DND-41 (cell line): ENCODE results near the gene TCF12.

ENCODE experiments used
- ATAC-seq: fragments of 200-7000 bp; cut with Tn5 transposase; 3 replicates; pipeline ENCODE4 v1.9.1; 2021; ENCODE audit warnings: low read depth; ENCODE audit not compliant: insufficient read depth
- DNase-seq: peaks from one replicate; pipeline ENCODE4 v3.0.0-alpha.2; 2020
- H2AFZ ChIP-seq: 2 replicates; pipeline ENCODE4 v1.6.0; 2012; ENCODE audit warnings: low read depth, low read length
- H3K27ac ChIP-seq: 2 replicates; pipeline ENCODE4 v1.5.1; 2012; ENCODE audit warnings: low read length, inconsistent platforms
- H3K27me3 ChIP-seq: fragments of 200-600 bp; sonication (generic); 2 replicates; pipeline ENCODE4 v1.6.0; 2012; ENCODE audit warnings: low read length, mild to moderate bottlenecking, inconsistent platforms; ENCODE audit not compliant: insufficient read depth, poor library complexity
- H3K36me3 ChIP-seq: 2 replicates; pipeline ENCODE4 v1.5.1; 2012; ENCODE audit warnings: low read length, inconsistent platforms; ENCODE audit not compliant: insufficient read depth
- H3K4me1 ChIP-seq: 2 replicates; pipeline ENCODE4 v1.5.1; 2012; ENCODE audit warnings: mild to moderate bottlenecking, low read length; ENCODE audit not compliant: insufficient read depth
- H3K4me2 ChIP-seq: 2 replicates; pipeline ENCODE4 v1.6.0; 2012; ENCODE audit warnings: mild to moderate bottlenecking, moderate library complexity, low read length, inconsistent platforms; ENCODE audit not compliant: insufficient read depth
- H3K4me3 ChIP-seq, 2 experiments: fragments of 200-600 bp in 1 of 2; shearing (Covaris generic) in 1 of 2; 2 replicates each; pipeline ENCODE4 v1.5.1; 2012 to 2016; ENCODE audit warnings: inconsistent platforms in 2 of 2, low read length in 2 of 2, mild to moderate bottlenecking in 2 of 2, low read depth in 1 of 2, moderate library complexity in 1 of 2
- H3K79me2 ChIP-seq: 2 replicates; pipeline ENCODE4 v1.6.0; 2012; ENCODE audit warnings: low read length, inconsistent platforms; ENCODE audit not compliant: insufficient read depth
- H3K9ac ChIP-seq: 2 replicates; pipeline ENCODE4 v1.6.0; 2012; ENCODE audit warnings: low read depth, mild to moderate bottlenecking, inconsistent platforms, low read length, moderate library complexity
- H3K9me3 ChIP-seq: 2 replicates; pipeline ENCODE4 v1.5.1; 2012; ENCODE audit warnings: low read length, moderate library complexity, mild to moderate bottlenecking, inconsistent platforms; ENCODE audit not compliant: insufficient read depth, severe bottlenecking
- H4K20me1 ChIP-seq: 2 replicates; pipeline ENCODE4 v1.6.0; 2012; ENCODE audit warnings: low read length; ENCODE audit not compliant: insufficient read depth
- EZH2 ChIP-seq: IDR thresholded peaks from 3 replicates; pipeline ENCODE4 v1.6.1; 2012; ENCODE audit warnings: borderline replicate concordance, low read depth, mild to moderate bottlenecking, moderate library complexity, low read length, inconsistent platforms; ENCODE audit not compliant: severe bottlenecking
- TF ChIP-seq, protein P1 (sequence below): IDR thresholded peaks from 2 replicates; pipeline ENCODE4 v1.5.1; 2012; ENCODE audit warnings: borderline replicate concordance, low read length, moderate library complexity, mild to moderate bottlenecking; ENCODE audit not compliant: poor library complexity, severe bottlenecking; ENCODE audit errors: extremely low read depth

The TCF12 gene

DNA sequence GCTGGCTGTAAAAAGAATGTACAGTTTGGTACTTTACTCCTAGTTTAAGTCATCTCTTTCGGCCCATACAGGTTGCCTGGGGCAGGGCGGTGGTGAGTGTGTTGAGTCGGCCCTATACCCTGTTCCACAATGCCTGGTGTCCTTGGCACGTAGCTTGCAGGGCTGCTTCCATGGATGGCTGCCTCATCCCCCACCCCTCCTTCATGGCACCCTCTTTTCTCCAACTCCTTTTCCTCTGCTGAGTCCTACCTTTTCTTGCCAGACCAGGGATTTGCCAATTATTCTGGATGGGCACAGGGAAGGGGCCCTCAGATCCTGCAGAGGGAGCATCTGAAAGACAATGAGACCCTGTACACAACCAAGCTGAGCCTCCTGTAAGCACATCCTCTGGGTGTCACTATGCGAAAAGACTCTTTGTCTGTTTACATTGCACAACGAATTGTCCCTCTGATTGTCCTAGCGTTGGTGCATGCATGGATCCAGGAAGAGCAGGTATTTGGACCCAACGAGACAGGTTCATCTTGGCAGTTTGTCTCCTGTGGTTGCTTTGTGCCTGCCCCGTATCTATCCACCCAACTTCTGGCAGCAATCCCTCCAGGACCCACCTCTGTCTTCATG is 384.3 kb downstream of the TCF12 start:
- H4K20me1 ChIP-seq = no peaks in the 10 kb centered on the region
- H2AFZ ChIP-seq = no peak overlapping the region
- TF ChIP-seq, protein P1, sequence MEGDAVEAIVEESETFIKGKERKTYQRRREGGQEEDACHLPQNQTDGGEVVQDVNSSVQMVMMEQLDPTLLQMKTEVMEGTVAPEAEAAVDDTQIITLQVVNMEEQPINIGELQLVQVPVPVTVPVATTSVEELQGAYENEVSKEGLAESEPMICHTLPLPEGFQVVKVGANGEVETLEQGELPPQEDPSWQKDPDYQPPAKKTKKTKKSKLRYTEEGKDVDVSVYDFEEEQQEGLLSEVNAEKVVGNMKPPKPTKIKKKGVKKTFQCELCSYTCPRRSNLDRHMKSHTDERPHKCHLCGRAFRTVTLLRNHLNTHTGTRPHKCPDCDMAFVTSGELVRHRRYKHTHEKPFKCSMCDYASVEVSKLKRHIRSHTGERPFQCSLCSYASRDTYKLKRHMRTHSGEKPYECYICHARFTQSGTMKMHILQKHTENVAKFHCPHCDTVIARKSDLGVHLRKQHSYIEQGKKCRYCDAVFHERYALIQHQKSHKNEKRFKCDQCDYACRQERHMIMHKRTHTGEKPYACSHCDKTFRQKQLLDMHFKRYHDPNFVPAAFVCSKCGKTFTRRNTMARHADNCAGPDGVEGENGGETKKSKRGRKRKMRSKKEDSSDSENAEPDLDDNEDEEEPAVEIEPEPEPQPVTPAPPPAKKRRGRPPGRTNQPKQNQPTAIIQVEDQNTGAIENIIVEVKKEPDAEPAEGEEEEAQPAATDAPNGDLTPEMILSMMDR = no peak
- TF ChIP-seq EZH2 = no peak
- no peak for ATAC-seq
- H3K79me2 ChIP-seq = no peaks in the 10 kb centered on the region
- no peak overlapping the region for H3K4me2 ChIP-seq
- H3K9ac ChIP-seq = no peak overlapping the region
- DNase-seq = no peak
- H3K36me3 ChIP-seq = no peaks in the 10 kb centered on the region
- no peak overlapping the region for H3K27ac ChIP-seq
- H3K4me1 ChIP-seq = peaks cover 13% of the 10 kb centered on the region
- H3K27me3 ChIP-seq = no peaks in the 10 kb centered on the region
- no peak overlapping the region for H3K4me3 ChIP-seq
- no peaks in the 10 kb centered on the region for H3K9me3 ChIP-seq

DNA sequence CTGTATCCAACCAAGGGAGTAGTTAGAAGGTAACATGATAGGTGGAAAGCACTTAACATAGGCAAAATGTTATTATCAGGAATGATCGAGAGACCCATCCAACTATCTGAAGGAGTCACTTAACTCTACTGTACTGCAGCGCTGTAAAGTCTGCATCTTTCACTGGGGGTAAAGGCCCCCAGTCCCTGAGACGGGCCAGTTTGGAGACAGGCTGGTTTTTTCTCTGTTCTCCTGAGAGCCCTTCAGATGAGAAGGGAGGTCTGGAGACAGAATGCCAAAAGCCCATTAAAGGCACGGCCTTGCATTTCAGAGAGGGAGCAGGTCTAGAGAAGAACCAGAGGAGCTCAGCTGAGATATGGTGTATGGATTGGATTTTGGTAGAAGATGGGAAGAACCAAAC is 386.6 kb downstream of the TCF12 start:
- Histone ChIP-seq H3K9me3 (no peaks in the 10 kb centered on the region), H3K36me3 (no peaks in the 10 kb centered on the region), H3K27ac (no peak overlapping the region), H4K20me1 (no peaks in the 10 kb centered on the region), H3K4me1 (peaks cover 13% of the 10 kb centered on the region), H2AFZ (no peak overlapping the region), H3K79me2 (no peaks in the 10 kb centered on the region), H3K27me3 (no peaks in the 10 kb centered on the region), H3K4me3 (no peak overlapping the region), H3K4me2 (no peak overlapping the region), H3K9ac (no peak overlapping the region)
- ATAC-seq (no peak), DNase-seq (no peak)
- TF ChIP-seq, protein P1 = no peak
- no peak for TF ChIP-seq EZH2

DNA sequence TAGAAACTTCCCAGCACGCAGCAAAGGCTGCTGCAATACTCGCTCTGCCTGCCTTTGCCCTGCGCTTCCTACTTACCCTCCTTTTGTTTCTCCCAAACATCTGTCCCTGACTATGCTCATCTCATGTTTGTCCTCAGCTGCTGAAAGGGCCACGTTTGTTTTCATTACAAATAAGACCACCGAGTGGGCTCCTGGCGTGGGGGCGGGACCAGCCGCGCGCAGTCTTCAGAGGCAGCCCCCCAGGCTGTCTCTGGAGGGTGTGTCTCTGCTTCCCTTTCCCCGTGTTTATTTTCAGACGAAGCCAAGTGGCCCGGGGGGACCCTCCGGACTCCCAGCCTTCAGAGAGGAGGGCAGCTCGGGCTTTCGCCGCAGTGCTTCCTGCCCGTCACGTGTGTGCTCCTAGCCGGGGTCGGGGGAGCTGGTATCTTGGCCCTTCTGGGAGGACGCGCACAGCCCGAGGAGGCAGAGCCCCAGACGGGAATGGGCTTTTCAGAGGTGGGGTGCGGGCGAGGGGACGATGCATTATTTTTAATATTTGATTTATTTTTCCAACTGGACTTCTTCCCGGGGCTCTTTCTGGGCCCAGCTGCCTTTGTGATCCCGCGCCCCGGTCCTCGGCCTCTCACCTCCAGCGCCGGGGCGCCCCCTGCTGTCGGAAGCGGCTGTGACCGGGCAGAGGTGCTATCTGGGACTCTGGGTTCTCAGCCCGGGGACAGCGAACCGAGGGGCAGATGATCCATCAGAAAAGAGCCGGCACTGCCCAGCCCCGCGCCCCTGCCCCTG is 387.9 kb downstream of the TCF12 start:
- Histone ChIP-seq H3K27ac (0 out of 2 replicates have a peak overlapping the region, but pooled peaks have one; percentile 20), H3K4me1 (peaks cover 13% of the 10 kb centered on the region), H3K79me2 (no peaks in the 10 kb centered on the region), H3K4me2 (peak overlapping the region; percentile 63), H3K4me3 (peak overlapping the region; percentile 2 to 47; a peak in 3 of 4 replicates), H3K36me3 (no peaks in the 10 kb centered on the region), H2AFZ (peak overlapping the region; percentile 79), H4K20me1 (no peaks in the 10 kb centered on the region), H3K9ac (peak overlapping the region; percentile 47), H3K9me3 (no peaks in the 10 kb centered on the region), H3K27me3 (no peaks in the 10 kb centered on the region)
- DNase-seq (peak; percentile 78), ATAC-seq (peak; percentile 91)
- no peak for TF ChIP-seq EZH2
- TF ChIP-seq, protein P1 = peak; percentile 78
